ENCODE data around the gene DNAJB5.

DNAJB5 gene

DNA sequence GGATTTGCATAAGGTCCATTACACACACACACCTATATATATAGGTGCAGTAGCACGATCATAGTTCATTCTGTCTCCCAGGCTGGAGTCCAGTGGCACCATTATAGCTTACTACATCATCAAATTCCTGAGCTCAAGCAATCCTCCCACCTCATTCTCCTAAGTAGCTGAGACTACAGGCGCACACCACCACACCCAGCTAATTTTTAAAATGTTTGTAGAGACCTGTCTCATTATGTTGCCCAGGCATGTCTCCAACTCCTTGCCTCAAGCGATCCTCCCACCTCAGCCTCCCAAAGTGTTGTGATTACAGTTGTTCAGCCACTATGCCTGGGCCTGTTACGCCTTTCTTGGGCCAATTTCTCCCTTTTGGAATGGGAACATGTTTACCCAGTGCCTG lies 39.7 kb downstream of the DNAJB5 start:
- Histone ChIP-seq H3K36me3 (ENCODE audit: insufficient read depth, low read length) (no peaks in the 10 kb centered on the region), H3K4me1 (ENCODE audit: insufficient read depth, low read length) (0 out of 2 replicates have a peak, but pooled peaks cover 3% of the 10 kb centered on the region), H2AFZ (ENCODE audit: low read depth, low read length) (no peak overlapping the region), H3K27ac (ENCODE audit: low read length) (no peak overlapping the region), H3K79me2 (ENCODE audit: insufficient read depth, low read length) (no peaks in the 10 kb centered on the region), H3K4me3 (ENCODE audit: low read depth in 1 of 2, low read length in 2 of 2) (no peak overlapping the region), H3K9me3 (ENCODE audit: insufficient read depth, low read length, severe bottlenecking) (no peaks in the 10 kb centered on the region), H3K27me3 (ENCODE audit: insufficient read depth, low read length, poor library complexity) (no peaks in the 10 kb centered on the region), H3K9ac (ENCODE audit: low read depth, low read length) (no peak overlapping the region), H3K4me2 (ENCODE audit: insufficient read depth, low read length) (no peak overlapping the region), H4K20me1 (ENCODE audit: insufficient read depth, low read length) (no peaks in the 10 kb centered on the region)
- TF ChIP-seq, protein P1, sequence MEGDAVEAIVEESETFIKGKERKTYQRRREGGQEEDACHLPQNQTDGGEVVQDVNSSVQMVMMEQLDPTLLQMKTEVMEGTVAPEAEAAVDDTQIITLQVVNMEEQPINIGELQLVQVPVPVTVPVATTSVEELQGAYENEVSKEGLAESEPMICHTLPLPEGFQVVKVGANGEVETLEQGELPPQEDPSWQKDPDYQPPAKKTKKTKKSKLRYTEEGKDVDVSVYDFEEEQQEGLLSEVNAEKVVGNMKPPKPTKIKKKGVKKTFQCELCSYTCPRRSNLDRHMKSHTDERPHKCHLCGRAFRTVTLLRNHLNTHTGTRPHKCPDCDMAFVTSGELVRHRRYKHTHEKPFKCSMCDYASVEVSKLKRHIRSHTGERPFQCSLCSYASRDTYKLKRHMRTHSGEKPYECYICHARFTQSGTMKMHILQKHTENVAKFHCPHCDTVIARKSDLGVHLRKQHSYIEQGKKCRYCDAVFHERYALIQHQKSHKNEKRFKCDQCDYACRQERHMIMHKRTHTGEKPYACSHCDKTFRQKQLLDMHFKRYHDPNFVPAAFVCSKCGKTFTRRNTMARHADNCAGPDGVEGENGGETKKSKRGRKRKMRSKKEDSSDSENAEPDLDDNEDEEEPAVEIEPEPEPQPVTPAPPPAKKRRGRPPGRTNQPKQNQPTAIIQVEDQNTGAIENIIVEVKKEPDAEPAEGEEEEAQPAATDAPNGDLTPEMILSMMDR (IDR thresholded peaks at IDR 0.05; ENCODE audit: borderline replicate concordance, extremely low read depth, low read length, poor library complexity, severe bottlenecking), result no peak
- TF ChIP-seq EZH2 (IDR thresholded peaks at IDR 0.05; ENCODE audit: borderline replicate concordance, low read depth, low read length, severe bottlenecking), result no peak
- DNase-seq (no peak), ATAC-seq (ENCODE audit: insufficient read depth, low read depth) (no peak)

GRCh38 chr9:35029852-35030251 lies 40.3 kb downstream of the DNAJB5 start:
- H4K20me1 ChIP-seq (ENCODE audit: insufficient read depth, low read length), result no peaks in the 10 kb centered on the region
- H2AFZ ChIP-seq (ENCODE audit: low read depth, low read length), result no peak overlapping the region
- H3K4me3 ChIP-seq (ENCODE audit: low read depth in 1 of 2, low read length in 2 of 2), result no peak overlapping the region
- 0 out of 2 replicates have a peak, but pooled peaks cover 3% of the 10 kb centered on the region for H3K4me1 ChIP-seq (ENCODE audit: insufficient read depth, low read length)
- no peaks in the 10 kb centered on the region for H3K36me3 ChIP-seq (ENCODE audit: insufficient read depth, low read length)
- H3K9ac ChIP-seq (ENCODE audit: low read depth, low read length), result no peak overlapping the region
- H3K9me3 ChIP-seq (ENCODE audit: insufficient read depth, low read length, severe bottlenecking), result no peaks in the 10 kb centered on the region
- H3K79me2 ChIP-seq (ENCODE audit: insufficient read depth, low read length), result no peaks in the 10 kb centered on the region
- no peak overlapping the region for H3K4me2 ChIP-seq (ENCODE audit: insufficient read depth, low read length)
- TF ChIP-seq, protein P1 (IDR thresholded peaks at IDR 0.05; ENCODE audit: borderline replicate concordance, extremely low read depth, low read length, poor library complexity, severe bottlenecking), result no peak
- TF ChIP-seq EZH2 (IDR thresholded peaks at IDR 0.05; ENCODE audit: borderline replicate concordance, low read depth, low read length, severe bottlenecking), result no peak
- no peak overlapping the region for H3K27ac ChIP-seq (ENCODE audit: low read length)
- ATAC-seq (ENCODE audit: insufficient read depth, low read depth) (no peak), DNase-seq (no peak)
- H3K27me3 ChIP-seq (ENCODE audit: insufficient read depth, low read length, poor library complexity), result no peaks in the 10 kb centered on the region

GRCh38 chr9:35033101-35033500 lies 43.6 kb downstream of the DNAJB5 start:
- Histone ChIP-seq H3K4me1 (ENCODE audit: insufficient read depth, low read length) (0 out of 2 replicates have a peak, but pooled peaks cover 3% of the 10 kb centered on the region), H3K36me3 (ENCODE audit: insufficient read depth, low read length) (no peaks in the 10 kb centered on the region), H4K20me1 (ENCODE audit: insufficient read depth, low read length) (no peaks in the 10 kb centered on the region), H3K9ac (ENCODE audit: low read depth, low read length) (no peak overlapping the region), H3K9me3 (ENCODE audit: insufficient read depth, low read length, severe bottlenecking) (no peaks in the 10 kb centered on the region), H3K27me3 (ENCODE audit: insufficient read depth, low read length, poor library complexity) (no peaks in the 10 kb centered on the region), H2AFZ (ENCODE audit: low read depth, low read length) (no peak overlapping the region), H3K4me3 (ENCODE audit: low read depth in 1 of 2, low read length in 2 of 2) (no peak overlapping the region), H3K4me2 (ENCODE audit: insufficient read depth, low read length) (no peak overlapping the region), H3K79me2 (ENCODE audit: insufficient read depth, low read length) (no peaks in the 10 kb centered on the region), H3K27ac (ENCODE audit: low read length) (no peak overlapping the region)
- no peak for ATAC-seq (ENCODE audit: insufficient read depth, low read depth)
- TF ChIP-seq, protein P1 (IDR thresholded peaks at IDR 0.05; ENCODE audit: borderline replicate concordance, extremely low read depth, low read length, poor library complexity, severe bottlenecking), result no peak
- no peak for TF ChIP-seq EZH2 (IDR thresholded peaks at IDR 0.05; ENCODE audit: borderline replicate concordance, low read depth, low read length, severe bottlenecking)
- DNase-seq, result no peak

All from DND-41 (cell line).